ENCODE measurements around the gene GAL3ST1.
"Not testable (repeated sequence)": the region's sequence is repeated elsewhere in the genome, so short reads cannot be mapped to it uniquely, and the experiment has no call there.

Gene GAL3ST1

GRCh38 chr22:30601464-30601863 is 27.0 kb upstream of the GAL3ST1 start:
- DNase-seq (ENCODE audit: low read depth, low spot score) = no peak
- no peak overlapping the region for H3K4me3 ChIP-seq (ENCODE audit: low read length)

GRCh38 chr22:30600921-30601320 is 26.5 kb upstream of the GAL3ST1 start:
- no peak overlapping the region for H3K4me3 ChIP-seq (ENCODE audit: low read length)
- no peak for DNase-seq (ENCODE audit: low read depth, low spot score)

- H3K4me3 ChIP-seq (ENCODE audit: low read length) = no peak overlapping the region
- no peak for DNase-seq (ENCODE audit: low read depth, low spot score)
Measured at GRCh38 chr22:30598986-30599385, 24.5 kb upstream of the GAL3ST1 start.

GRCh38 chr22:30596886-30597285 is 22.4 kb upstream of the GAL3ST1 start:
- no peak for DNase-seq (ENCODE audit: low read depth, low spot score)
- H3K4me3 ChIP-seq (ENCODE audit: low read length) = no peak overlapping the region

GRCh38 chr22:30596199-30596598 is 21.7 kb upstream of the GAL3ST1 start:
- no peak for DNase-seq (ENCODE audit: low read depth, low spot score)
- no peak overlapping the region for H3K4me3 ChIP-seq (ENCODE audit: low read length)

- DNase-seq (ENCODE audit: low read depth, low spot score) = not testable (repeated sequence)
- H3K4me3 ChIP-seq (ENCODE audit: low read length) = peak overlapping the region; percentile 6; the same call in 1 of the 2 replicates
Measured at GRCh38 chr22:30592360-30592713, 17.9 kb upstream of the GAL3ST1 start.

- peak; percentile 99 for DNase-seq (ENCODE audit: low read depth, low spot score)
- H3K4me3 ChIP-seq (ENCODE audit: low read length) = peak within 1 kb of the TSS; percentile 100
Measured at GRCh38 chr22:30591588-30592359, 17.3 kb upstream of the GAL3ST1 start, which contains the start of gene PES1. Gene PES1 (minus strand): TSS chr22:30591910. CDS start chr22:30591833, 77 bp downstream.

- H3K4me3 ChIP-seq (ENCODE audit: low read length) = peak overlapping the region; percentile 100
- DNase-seq (ENCODE audit: low read depth, low spot score) = no peak
Measured at GRCh38 chr22:30591191-30591587, 16.7 kb upstream of the GAL3ST1 start.

GRCh38 chr22:30586414-30586813 is 11.9 kb upstream of the GAL3ST1 start:
- no peak overlapping the region for H3K4me3 ChIP-seq (ENCODE audit: low read length)
- no peak for DNase-seq (ENCODE audit: low read depth, low spot score)

- no peak overlapping the region for H3K4me3 ChIP-seq (ENCODE audit: low read length)
- no peak for DNase-seq (ENCODE audit: low read depth, low spot score)
Measured at GRCh38 chr22:30584441-30584840, 10.0 kb upstream of the GAL3ST1 start.

GRCh38 chr22:30582788-30583545 is 8.5 kb upstream of the GAL3ST1 start:
- H3K4me3 ChIP-seq (ENCODE audit: low read length) = no peak overlapping the region
- no peak for DNase-seq (ENCODE audit: low read depth, low spot score)

- no peak overlapping the region for H3K4me3 ChIP-seq (ENCODE audit: low read length)
- DNase-seq (ENCODE audit: low read depth, low spot score) = no peak
Measured at GRCh38 chr22:30582051-30582450, 7.6 kb upstream of the GAL3ST1 start.

GRCh38 chr22:30580896-30581295 is 6.4 kb upstream of the GAL3ST1 start:
- no peak overlapping the region for H3K4me3 ChIP-seq (ENCODE audit: low read length)
- no peak for DNase-seq (ENCODE audit: low read depth, low spot score)

GRCh38 chr22:30578481-30578880 is 4.0 kb upstream of the GAL3ST1 start:
- no peak for DNase-seq (ENCODE audit: low read depth, low spot score)
- H3K4me3 ChIP-seq (ENCODE audit: low read length) = no peak overlapping the region

GRCh38 chr22:30575859-30576258 is 1.4 kb upstream of the GAL3ST1 start:
- H3K4me3 ChIP-seq (ENCODE audit: low read length) = no peak overlapping the region
- no peak for DNase-seq (ENCODE audit: low read depth, low spot score)

- H3K4me3 ChIP-seq (ENCODE audit: low read length) = no peak overlapping the region
- DNase-seq (ENCODE audit: low read depth, low spot score) = no peak
Measured at GRCh38 chr22:30574997-30575671, 669 bp upstream of the GAL3ST1 start.

- DNase-seq (ENCODE audit: low read depth, low spot score) = no peak
- H3K4me3 ChIP-seq (ENCODE audit: low read length) = no peak overlapping the region
Measured at GRCh38 chr22:30573594-30574094, 821 bp downstream of the GAL3ST1 start.

GRCh38 chr22:30572840-30573593 is 1.4 kb downstream of the GAL3ST1 start:
- DNase-seq (ENCODE audit: low read depth, low spot score) = no peak

GRCh38 chr22:30572210-30572609 is 2.3 kb downstream of the GAL3ST1 start:
- DNase-seq (ENCODE audit: low read depth, low spot score) = no peak
- H3K4me3 ChIP-seq (ENCODE audit: low read length) = no peak overlapping the region

More at GRCh38 chr22:30572840-30573593, 1.4 kb downstream of the GAL3ST1 start:
- no peak overlapping the region for H3K4me3 ChIP-seq (ENCODE audit: low read length)

Data from Jurkat, Clone E6-1 (cell line).